IMR-90 (cell line): Measurements from ENCODE around the gene GAPT.

Experiments used
- CEBPB ChIP-seq: IDR thresholded peaks from 2 replicates; pipeline ENCODE4 v1.6.1; 2012; ENCODE audit warnings: low read depth, low read length, improper control_type of control experiment
- CTCF ChIP-seq: conservative IDR thresholded peaks from 2 replicates; pipeline ENCODE4 v1.5.1; 2012; ENCODE audit warnings: mild to moderate bottlenecking, low read depth, low read length, improper control_type of control experiment
- FOS ChIP-seq: fragments of 150-350 bp; IDR thresholded peaks from 2 replicates; pipeline ENCODE4 v1.6.1; 2016; ENCODE audit warnings: low read depth, low read length
- MAZ ChIP-seq: IDR thresholded peaks from 2 replicates; pipeline ENCODE4 v1.6.1; 2012; ENCODE audit warnings: low read depth, mild to moderate bottlenecking, low read length, improper control_type of control experiment, moderate library complexity, borderline replicate concordance
- NFE2L2 ChIP-seq: fragments of 150-350 bp; IDR thresholded peaks from 2 replicates; pipeline ENCODE4 v1.6.1; 2016; ENCODE audit warnings: low read depth, mild to moderate bottlenecking, low read length
- POLR2A ChIP-seq: IDR thresholded peaks from 2 replicates; pipeline ENCODE4 v1.6.1; 2012; ENCODE audit warnings: mild to moderate bottlenecking, low read depth, low read length
- RAD21 ChIP-seq: IDR thresholded peaks from 2 replicates; pipeline ENCODE4 v1.6.1; 2012; ENCODE audit warnings: low read length, improper control_type of control experiment
- RFX5 ChIP-seq: IDR thresholded peaks from 2 replicates; pipeline ENCODE4 v1.8.0; 2012; ENCODE audit warnings: low read depth, mild to moderate bottlenecking, low read length, moderate library complexity
- SMC3 ChIP-seq: fragments of 150-350 bp; IDR thresholded peaks from 2 replicates; pipeline ENCODE4 v1.6.1; 2016; ENCODE audit warnings: low read depth, mild to moderate bottlenecking, antibody characterized with exemption, low read length, moderate library complexity

GRCh38 chr5:58481828-58482227 lies 9.4 kb upstream of the GAPT start:
- TF ChIP-seq CTCF = no peak
- TF ChIP-seq POLR2A = no peak
- TF ChIP-seq MAZ = no peak
- no peak for TF ChIP-seq FOS
- no peak for TF ChIP-seq RAD21
- TF ChIP-seq CEBPB = no peak
- no peak for TF ChIP-seq RFX5
- no peak for TF ChIP-seq NFE2L2
- no peak for TF ChIP-seq SMC3
